ENCODE results near the gene C16orf74. TPM values are rescaled to one million over a fixed set of nuclear protein-coding genes. Genes with fewer than 3 reads are reported as not detected.

C16orf74 gene
- total RNA-seq (2022), result 62.6 and 68.5 TPM in 2 replicates
- Bru-seq, nascent RNA, result percentile 79 among the genes with signal in this experiment
- percentile 80 among the genes with signal in this experiment for BruChase-seq, experiment 1, labeled RNA remaining after a 6-hour chase
- percentile 84 among the genes with signal in this experiment for BruChase-seq, experiment 2, labeled RNA remaining after a 2-hour chase
- long read RNA-seq, transcript C16orf74-203 (4 exons, 744 nt), result minor isoform, 32 of 113 reads
- long read RNA-seq, transcript C16orf74-201 (4 exons, 906 nt), result major isoform, 44 of 113 reads
- long read RNA-seq, partial matches to known transcripts, result 2 of 113 reads
- long read RNA-seq, other reads (novel, unspliced or antisense), result 29 of 113 reads

- H3K27me3 Mint-ChIP-seq (ENCODE audit: insufficient read depth, unreplicated experiment), result no peaks in the 10 kb centered on the region
- ChIA-PET POLR2A (interaction anchor here (0.7 to 2.9 kb wide), 8 partner anchors 17 to 138 kb away, joined by 3 to 14 read pairs (median 5); partner anchors contain the start of gene GSE1), CTCF (interaction anchor here (0.6 to 1.2 kb wide), 3 partner anchors 14 to 432 kb away, joined by 3 to 9 read pairs (median 3); no protein-coding TSS in a partner anchor)
- H3K9me3 Mint-ChIP-seq (ENCODE audit: unreplicated experiment), result no peaks in the 10 kb centered on the region
- H3K36me3 Mint-ChIP-seq (ENCODE audit: insufficient read depth, unreplicated experiment), result peaks cover 8% of the 10 kb centered on the region
- intact Hi-C loops (cut with micrococcal nuclease), result loop anchor here (2.0 to 5.0 kb wide), 2 partner anchors 32 to 46 kb away; partner anchors contain the start of genes COX4I1 and EMC8
- no TSS peak for BruUV-seq (replicated peaks)
- peak; percentile 70 for DNase-seq (ENCODE audit: unreplicated experiment)
- peaks cover 31% of the 10 kb centered on the region for H3K4me1 Mint-ChIP-seq (ENCODE audit: insufficient read depth, unreplicated experiment)
- no peak within 1 kb of the TSS for H3K27ac Mint-ChIP-seq (ENCODE audit: low read depth, unreplicated experiment)
- H3K4me3 Mint-ChIP-seq (ENCODE audit: unreplicated experiment), result peak within 1 kb of the TSS; percentile 79
- TF ChIP-seq CTCF (IDR thresholded peaks at IDR 0.05; ENCODE audit: unreplicated experiment), result no peak
Observed at GRCh38 chr16:85750827-85751697, at the start of gene C16orf74. C16orf74 (minus strand) TSS chr16:85751096; CDS start chr16:85735217, 15,879 bp downstream.

GRCh38 chr16:85800321-85800669, 49.4 kb upstream of the C16orf74 start:
- POLR2A ChIA-PET, result interaction anchor here (0.6 to 2.1 kb wide), 13 partner anchors 11 to 264 kb away, joined by 3 to 14 read pairs (median 3); partner anchors contain the start of gene C16orf74
- no peak for TF ChIP-seq CTCF (IDR thresholded peaks at IDR 0.05; ENCODE audit: unreplicated experiment)
- no peaks in the 10 kb centered on the region for H3K9me3 Mint-ChIP-seq (ENCODE audit: unreplicated experiment)
- peaks cover 32% of the 10 kb centered on the region for H3K4me1 Mint-ChIP-seq (ENCODE audit: insufficient read depth, unreplicated experiment)
- no TSS peak for BruUV-seq (replicated peaks)
- CTCF ChIA-PET, result interaction anchor here (0.6 kb wide), 2 partner anchors 19 to 720 kb away, joined by 3 read pairs; no protein-coding TSS in a partner anchor
- DNase-seq (ENCODE audit: unreplicated experiment), result no peak
- H3K4me3 Mint-ChIP-seq (ENCODE audit: unreplicated experiment), result peak overlapping the region; percentile 85
- peak overlapping the region; percentile 91 for H3K27ac Mint-ChIP-seq (ENCODE audit: low read depth, unreplicated experiment)
- intact Hi-C loops (cut with micrococcal nuclease), result no loop called here
- H3K36me3 Mint-ChIP-seq (ENCODE audit: insufficient read depth, unreplicated experiment), result peaks cover 55% of the 10 kb centered on the region
- no peaks in the 10 kb centered on the region for H3K27me3 Mint-ChIP-seq (ENCODE audit: insufficient read depth, unreplicated experiment)

GRCh38 chr16:85799497-85800320, 48.8 kb upstream of the C16orf74 start, which contains the start of the genes COX4I1 and EMC8:
COX4I1 (plus strand) TSS chr16:85799695; CDS start chr16:85801206, 1,511 bp downstream.
EMC8 (minus strand) TSS chr16:85799544; CDS start chr16:85799295, 249 bp downstream.
- no peaks in the 10 kb centered on the region for H3K27me3 Mint-ChIP-seq (ENCODE audit: insufficient read depth, unreplicated experiment)
- POLR2A ChIA-PET, result interaction anchor here (0.6 to 2.6 kb wide), 13 partner anchors 12 to 265 kb away, joined by 3 to 14 read pairs (median 5); partner anchors contain the start of gene C16orf74
- intact Hi-C loops (cut with micrococcal nuclease), result loop anchor here (5.0 kb wide), 1 partner anchor 47 kb away; the partner anchor contains the start of gene C16orf74
- H3K4me1 Mint-ChIP-seq (ENCODE audit: insufficient read depth, unreplicated experiment), result peaks cover 36% of the 10 kb centered on the region
- peak within 1 kb of the TSS; percentile 85 for H3K4me3 Mint-ChIP-seq (ENCODE audit: unreplicated experiment)
- peak; percentile 93 for DNase-seq (ENCODE audit: unreplicated experiment)
- no peaks in the 10 kb centered on the region for H3K9me3 Mint-ChIP-seq (ENCODE audit: unreplicated experiment)
- peak within 1 kb of the TSS; percentile 91 for H3K27ac Mint-ChIP-seq (ENCODE audit: low read depth, unreplicated experiment)
- CTCF ChIA-PET, result interaction anchor here (0.6 kb wide), 2 partner anchors 20 to 720 kb away, joined by 3 read pairs; no protein-coding TSS in a partner anchor
- no peak for TF ChIP-seq CTCF (IDR thresholded peaks at IDR 0.05; ENCODE audit: unreplicated experiment)
- BruUV-seq (replicated peaks), result no TSS peak
- peaks cover 55% of the 10 kb centered on the region for H3K36me3 Mint-ChIP-seq (ENCODE audit: insufficient read depth, unreplicated experiment)
